Gastrocnemius medialis (tissue), 4 donors: ENCODE results near the gene PCNX2.

Experiments used
- CTCF ChIP-seq, 5 experiments: fragments of 450-650 bp in 3 of 5; fragments of 200-600 bp in 2 of 5; sonication (generic) in 2 of 5; IDR thresholded peaks in 4 of 5; conservative IDR thresholded peaks in 1 of 5; 1 replicate in 4 of 5; 2 replicates in 1 of 5; pipeline ENCODE4 v1.5.1; 2016 to 2019; ENCODE audit warnings: antibody characterized with exemption in 5 of 5, mild to moderate bottlenecking in 3 of 5, moderate library complexity in 3 of 5
- POLR2A ChIP-seq, 2 donors: fragments of 450-650 bp; IDR thresholded peaks; one replicate each; pipeline ENCODE4 v1.6.1; 2017; ENCODE audit warnings: antibody characterized with exemption in 2 of 2, mild to moderate bottlenecking in 2 of 2, moderate library complexity in 2 of 2

GRCh38 chr1:232951180-232951579, 344.3 kb downstream of the PCNX2 start:
- no peak for TF ChIP-seq CTCF (IDR thresholded peaks at IDR 0.05 in 4 of 5, conservative IDR thresholded peaks at IDR 0.05 in 1 of 5)
- TF ChIP-seq POLR2A (IDR thresholded peaks at IDR 0.05) = no peak
